GM12878 (cell line): ENCODE data around the gene OAS1.

ENCODE experiments used
- BCLAF1 ChIP-seq: fragments of 450-650 bp; IDR thresholded peaks from 2 replicates; pipeline ENCODE4 v1.6.1; 2017; ENCODE audit warnings: antibody characterized with exemption, mild to moderate bottlenecking, moderate library complexity
- CTCF ChIP-seq, 3 experiments: IDR thresholded peaks in 2 of 3; conservative IDR thresholded peaks in 1 of 3; 2 replicates each; pipeline ENCODE4 v1.5.1; 2011; ENCODE audit warnings: low read depth in 3 of 3, low read length in 3 of 3, mild to moderate bottlenecking in 3 of 3, control low read depth in 2 of 3, moderate library complexity in 2 of 3, inconsistent platforms in 1 of 3, mixed read lengths in 1 of 3; ENCODE audit not compliant: control insufficient read depth in 2 of 3, insufficient read depth in 1 of 3; ENCODE audit errors: extremely low read depth in 1 of 3
- POLR2AphosphoS5 ChIP-seq: IDR thresholded peaks from 2 replicates; pipeline ENCODE4 v1.6.1; 2011; ENCODE audit warnings: mild to moderate bottlenecking, low read length, inconsistent platforms
- SMARCA5 ChIP-seq: fragments of 450-650 bp; IDR thresholded peaks from 2 replicates; pipeline ENCODE4 v1.6.1; 2017; ENCODE audit warnings: mild to moderate bottlenecking
- SMC3 ChIP-seq: IDR thresholded peaks from 2 replicates; pipeline ENCODE4 v1.6.1; 2011; ENCODE audit warnings: low read length, improper control_type of control experiment, borderline replicate concordance
- SUPT20H ChIP-seq: IDR thresholded peaks from 2 replicates; pipeline ENCODE4 v1.6.1; 2011; ENCODE audit warnings: low read depth, mild to moderate bottlenecking, low read length, moderate library complexity, borderline replicate concordance; ENCODE audit not compliant: control insufficient read depth
- TF ChIP-seq, protein P1 (sequence below): IDR thresholded peaks from 2 replicates; pipeline ENCODE4 v1.6.1; 2011; ENCODE audit warnings: low read depth, mild to moderate bottlenecking, low read length, moderate library complexity, borderline replicate concordance; ENCODE audit errors: extremely low read depth

DNA sequence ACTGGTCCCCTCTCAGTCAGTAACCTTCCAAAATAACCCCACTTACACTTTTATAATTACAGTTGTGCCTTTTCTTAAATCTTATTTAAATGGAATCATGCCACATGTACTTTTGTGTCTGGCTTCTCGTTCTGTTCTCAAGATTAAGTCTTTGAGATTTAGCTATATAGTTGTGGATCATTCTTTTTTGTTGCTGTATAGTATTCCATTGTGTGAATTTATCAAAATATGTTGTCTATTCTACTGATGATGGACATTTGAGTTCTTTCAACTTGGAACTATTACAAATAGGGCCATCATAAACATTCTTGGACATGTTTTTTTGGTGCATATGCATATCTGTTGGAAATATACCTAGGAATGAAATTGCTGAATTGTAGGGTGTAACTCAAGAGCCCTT is 40.6 kb downstream of the OAS1 start:
- TF ChIP-seq, protein P1, sequence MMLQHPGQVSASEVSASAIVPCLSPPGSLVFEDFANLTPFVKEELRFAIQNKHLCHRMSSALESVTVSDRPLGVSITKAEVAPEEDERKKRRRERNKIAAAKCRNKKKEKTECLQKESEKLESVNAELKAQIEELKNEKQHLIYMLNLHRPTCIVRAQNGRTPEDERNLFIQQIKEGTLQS = no peak
- no peak for TF ChIP-seq POLR2AphosphoS5
- no peak for TF ChIP-seq BCLAF1
- TF ChIP-seq SMARCA5 = no peak
- TF ChIP-seq SMC3 = no peak
- no peak for TF ChIP-seq CTCF (IDR thresholded peaks at IDR 0.05 in 2 of 3, conservative IDR thresholded peaks at IDR 0.05 in 1 of 3; ENCODE audit: control insufficient read depth in 2 of 3, extremely low read depth in 1 of 3, insufficient read depth in 1 of 3, low read depth in 3 of 3, low read length in 3 of 3)
- TF ChIP-seq SUPT20H = no peak
